NCI-H1105 (cell line): Measurements from ENCODE around the gene LUZP2.
"Not testable (repeated sequence)": the region's sequence is repeated elsewhere in the genome, so short reads cannot be mapped to it uniquely, and the experiment has no call there.

Experiments used
- DNase-seq: peaks from one replicate; lab custom pipeline; 2025; lab: John Stamatoyannopoulos, UW

Gene LUZP2

GRCh38 chr11:24820541-24820940, 323.7 kb downstream of the LUZP2 start:
- no peak for DNase-seq

DNA sequence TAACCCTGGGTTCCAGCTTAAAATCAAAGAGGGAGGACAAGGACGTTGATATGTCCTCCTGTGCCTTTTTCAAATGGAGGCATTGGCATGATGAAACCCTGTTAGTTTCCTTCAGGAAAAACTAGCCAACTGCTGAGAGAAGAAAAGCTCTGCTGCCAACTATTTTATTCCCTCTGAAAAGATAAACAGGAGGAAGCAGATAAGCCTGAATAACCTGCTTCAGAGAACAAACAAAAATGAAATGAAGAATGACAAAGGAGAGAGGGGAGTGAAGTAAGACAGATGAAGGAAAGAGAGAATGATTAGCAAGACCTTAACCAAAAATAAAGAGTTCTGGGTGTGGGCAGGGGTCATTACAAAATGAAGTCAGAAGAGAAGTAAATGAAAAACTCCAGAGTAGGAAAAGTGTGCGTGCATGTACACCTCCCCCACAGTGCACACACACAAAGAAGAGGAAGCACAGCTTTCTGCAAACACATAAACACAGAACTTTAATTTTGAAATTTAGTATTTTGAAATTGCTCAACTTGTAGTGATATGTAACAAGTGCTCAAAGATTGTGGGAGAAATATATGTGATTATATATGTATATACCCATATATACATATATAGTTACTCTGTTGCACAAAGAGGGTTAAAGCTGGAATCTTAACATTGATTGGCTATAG, 332.2 kb downstream of the LUZP2 start:
- no peak for DNase-seq

GRCh38 chr11:24833573-24833972, 336.7 kb downstream of the LUZP2 start:
- no peak for DNase-seq

DNA sequence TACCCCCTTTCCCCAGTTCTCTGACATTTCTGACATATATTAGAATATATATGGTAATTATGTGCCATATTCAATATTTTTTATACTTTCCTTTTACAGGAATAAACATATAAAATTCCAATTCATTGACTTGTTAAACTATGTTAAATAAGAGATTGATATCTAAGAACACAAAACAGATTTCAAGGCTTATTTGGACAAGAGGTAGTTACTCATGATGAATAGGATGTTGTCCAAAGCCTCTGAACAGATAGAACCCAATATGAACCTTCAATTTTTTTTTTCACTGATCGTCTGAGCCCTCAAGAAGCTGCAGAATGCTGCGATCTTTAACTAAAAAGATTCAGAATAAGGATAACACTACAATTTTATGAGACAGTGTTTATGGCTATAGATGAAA, 340.3 kb downstream of the LUZP2 start:
- no peak for DNase-seq

DNA sequence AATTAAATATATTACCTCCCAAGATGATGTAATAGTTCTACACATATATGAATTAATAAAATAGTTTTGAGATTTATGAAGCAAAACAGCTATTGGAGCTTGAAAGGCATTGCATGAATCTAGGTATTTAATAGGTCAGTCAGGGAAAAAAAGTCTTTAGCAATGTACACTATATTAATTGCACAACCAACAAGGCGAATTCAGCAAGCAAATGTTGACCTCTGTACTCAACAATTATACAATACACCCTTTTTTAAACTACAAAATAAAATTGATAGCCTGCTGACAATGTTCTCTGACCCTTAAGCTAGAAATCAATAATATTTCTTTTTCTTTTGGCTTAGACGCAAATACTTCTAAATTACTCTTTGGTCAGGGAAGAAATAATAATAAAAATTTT, 345.5 kb downstream of the LUZP2 start:
- no peak for DNase-seq

DNA sequence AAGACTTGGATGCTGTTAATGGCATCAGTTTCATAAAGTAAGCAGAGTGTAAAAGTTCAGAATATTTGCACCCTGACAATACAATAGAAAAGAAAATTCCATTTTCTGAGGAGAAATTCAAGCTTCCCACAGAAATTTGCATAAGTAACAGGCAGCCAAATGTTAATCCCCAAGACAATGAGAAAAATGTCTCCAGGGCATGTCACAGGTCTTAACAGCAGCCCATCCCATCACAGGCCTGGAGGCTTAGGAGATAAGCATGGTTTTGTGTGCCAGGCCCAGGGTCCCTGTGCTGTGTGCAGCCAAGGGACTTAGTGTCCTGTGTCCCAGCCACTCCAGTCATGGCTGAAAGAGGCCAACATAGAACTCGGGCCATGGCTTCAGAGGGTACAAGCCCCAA, 347.6 kb downstream of the LUZP2 start:
- DNase-seq: no peak

GRCh38 chr11:24848857-24849256, 352.0 kb downstream of the LUZP2 start:
- no peak for DNase-seq

- DNase-seq: no peak
These were observed 359.1 kb downstream of the LUZP2 start for GRCh38 chr11:24855951-24856350.

- no peak for DNase-seq
These were observed 363.0 kb downstream of the LUZP2 start for GRCh38 chr11:24859801-24860300.

DNA sequence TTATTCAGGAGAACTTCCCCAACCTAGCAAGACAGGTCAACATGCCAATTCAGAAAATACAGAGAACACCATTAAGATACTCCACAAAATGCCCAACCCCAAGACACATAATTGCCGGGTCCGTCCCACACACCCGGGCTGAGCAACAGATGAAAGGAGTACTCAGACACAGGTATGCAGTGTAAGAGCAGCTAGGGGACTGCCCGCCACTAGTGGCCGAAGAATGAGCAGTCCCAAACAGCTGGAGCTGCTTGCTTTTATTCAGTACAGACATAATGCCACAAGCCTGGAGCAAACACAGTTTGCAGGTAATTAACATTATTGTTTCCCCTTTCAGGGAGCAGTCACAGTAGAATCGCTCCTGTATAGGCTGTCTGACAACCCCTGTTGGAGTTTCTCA, 364.6 kb downstream of the LUZP2 start:
- no peak for DNase-seq

GRCh38 chr11:24866743-24867142, 369.9 kb downstream of the LUZP2 start:
- DNase-seq: no peak

GRCh38 chr11:24870048-24870447, 373.2 kb downstream of the LUZP2 start:
- DNase-seq: no peak

DNA sequence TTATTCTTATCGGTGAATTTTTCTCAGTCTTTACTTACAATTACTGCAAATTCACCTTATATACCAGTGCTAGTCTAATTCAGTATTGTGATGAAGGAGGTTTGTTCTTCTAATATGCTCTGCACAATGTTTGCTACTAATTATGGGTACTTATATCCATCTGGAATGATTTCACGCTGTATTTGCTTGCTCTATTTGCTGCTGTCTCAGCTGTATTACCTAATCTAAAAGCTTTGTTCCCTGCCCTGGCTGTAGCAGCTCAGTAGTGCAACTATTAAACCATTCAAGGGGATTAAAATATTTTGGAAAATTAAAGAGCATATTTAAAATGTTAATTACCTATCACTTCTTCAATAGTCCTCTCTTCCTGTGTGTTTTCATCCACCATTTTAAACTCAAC, 375.3 kb downstream of the LUZP2 start:
- DNase-seq: no peak

- no peak for DNase-seq
These were observed 375.9 kb downstream of the LUZP2 start for GRCh38 chr11:24872651-24873311.

GRCh38 chr11:24880962-24881361, 384.1 kb downstream of the LUZP2 start:
- DNase-seq: no peak

- no peak for DNase-seq
These were observed 388.8 kb downstream of the LUZP2 start for GRCh38 chr11:24885580-24886173.

DNA sequence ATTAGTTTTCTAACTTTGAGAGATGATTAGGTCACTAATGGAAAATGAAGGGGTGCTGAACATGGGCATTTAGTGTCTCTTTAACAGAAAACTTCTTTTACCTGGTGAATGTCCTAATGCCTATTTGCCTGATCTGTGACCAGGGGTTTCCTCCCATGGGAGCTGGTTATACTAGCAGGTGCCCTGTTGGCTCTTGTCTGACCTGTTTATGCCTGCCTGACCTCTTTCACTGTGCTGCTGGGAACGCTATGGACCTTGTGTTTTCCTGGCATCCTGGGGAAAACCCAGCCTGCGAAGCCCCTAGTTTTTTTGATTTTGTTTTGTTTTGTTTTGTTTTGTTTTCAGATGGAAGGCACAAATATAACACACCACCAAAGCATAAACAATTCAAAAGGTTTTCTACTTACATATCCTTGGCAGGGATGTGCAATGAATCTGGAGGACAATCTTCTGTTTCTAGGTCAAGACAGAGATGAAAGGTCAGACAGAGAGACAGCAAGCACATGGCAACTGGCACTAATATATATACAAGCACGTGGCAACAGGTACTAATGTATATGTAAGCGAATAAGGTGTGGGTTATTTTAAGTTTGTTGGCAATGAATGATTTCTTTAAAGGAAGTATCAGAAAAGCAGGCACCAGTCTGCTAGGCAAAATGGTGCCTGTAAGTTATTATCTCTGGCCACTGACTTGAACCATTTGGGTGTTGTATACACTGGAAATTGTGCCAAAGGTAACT, 390.2 kb downstream of the LUZP2 start:
- DNase-seq: no peak

DNA sequence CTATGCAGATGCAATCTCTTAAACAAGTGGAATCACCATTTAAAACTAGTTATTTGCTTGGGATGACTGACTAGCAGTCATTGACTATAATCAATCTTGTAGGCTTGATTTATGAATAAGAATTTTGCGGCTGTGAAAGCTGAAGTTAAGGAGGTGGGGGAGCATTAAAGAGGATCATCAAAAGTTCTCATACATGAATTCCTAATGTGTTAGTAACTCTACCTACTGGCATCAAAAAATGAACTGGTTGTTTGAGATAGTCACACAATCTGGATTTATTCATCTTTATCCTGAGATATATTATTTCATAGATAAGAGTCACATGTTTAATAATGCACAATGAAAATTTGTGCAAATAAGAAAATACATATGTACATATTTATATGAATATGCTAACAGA, 393.6 kb downstream of the LUZP2 start:
- no peak for DNase-seq

- not testable (repeated sequence) for DNase-seq
These were observed 395.1 kb downstream of the LUZP2 start for GRCh38 chr11:24891845-24892492.

- no peak for DNase-seq
These were observed 399.4 kb downstream of the LUZP2 start for GRCh38 chr11:24896118-24896835.

GRCh38 chr11:24900514-24900913, 403.7 kb downstream of the LUZP2 start:
- no peak for DNase-seq
